Putamen (tissue), 1 donor: ENCODE data around the gene METAP2.
"Not testable (repeated sequence)": the region's sequence is repeated elsewhere in the genome, so short reads cannot be mapped to it uniquely, and the experiment has no call there.

Experiments used
- DNase-seq: peaks from one replicate; pipeline ENCODE4 v3.0.0-alpha.2; 2016; ENCODE audit warnings: low spot score

METAP2 gene

GRCh38 chr12:95462551-95462950, 11.4 kb upstream of the METAP2 start:
- no peak for DNase-seq

- DNase-seq, result no peak
These were observed 10.9 kb upstream of the METAP2 start for GRCh38 chr12:95463050-95463449.

- not testable (repeated sequence) for DNase-seq
These were observed 10.2 kb upstream of the METAP2 start for GRCh38 chr12:95463776-95464175.

DNA sequence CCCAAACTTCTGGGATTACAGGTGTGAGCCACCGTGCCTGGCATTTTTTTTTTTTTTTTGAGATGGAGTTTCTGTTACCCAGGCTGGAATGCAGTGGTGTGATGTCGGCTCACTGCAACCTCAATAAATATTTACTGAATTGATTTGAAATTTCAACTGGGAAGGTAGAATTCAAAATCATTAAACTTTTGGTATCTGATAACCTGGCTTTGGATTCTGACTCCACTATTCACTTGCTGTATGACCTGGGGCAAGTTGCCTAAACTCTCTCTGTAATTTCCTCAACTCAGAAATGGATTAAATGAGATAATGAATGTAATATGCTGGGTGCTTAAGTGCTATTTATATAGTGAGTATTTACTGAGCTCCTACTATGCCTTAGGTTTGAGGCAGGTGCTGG, 8.7 kb upstream of the METAP2 start:
- DNase-seq, result no peak

- DNase-seq, result no peak
These were observed 3.7 kb upstream of the METAP2 start for GRCh38 chr12:95470300-95470699.

- DNase-seq, result peak; percentile 57
These were observed 595 bp upstream of the METAP2 start for GRCh38 chr12:95473231-95473883.

DNA sequence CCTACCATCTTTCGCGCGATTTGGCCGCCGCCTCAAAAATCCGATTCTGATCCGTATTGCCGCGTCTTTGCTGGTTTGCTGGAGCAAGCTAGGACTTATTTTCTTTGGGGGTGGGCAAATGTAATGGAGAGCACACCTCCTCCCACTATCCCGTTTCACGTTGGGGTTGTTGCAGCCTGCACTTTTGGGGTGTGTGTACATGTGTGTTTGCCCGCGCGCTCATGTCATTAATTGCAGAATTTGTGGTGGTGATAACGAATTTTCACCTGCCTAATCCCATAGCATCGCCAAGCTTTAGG, 657 bp downstream of the METAP2 start:
- DNase-seq, result no peak

DNA sequence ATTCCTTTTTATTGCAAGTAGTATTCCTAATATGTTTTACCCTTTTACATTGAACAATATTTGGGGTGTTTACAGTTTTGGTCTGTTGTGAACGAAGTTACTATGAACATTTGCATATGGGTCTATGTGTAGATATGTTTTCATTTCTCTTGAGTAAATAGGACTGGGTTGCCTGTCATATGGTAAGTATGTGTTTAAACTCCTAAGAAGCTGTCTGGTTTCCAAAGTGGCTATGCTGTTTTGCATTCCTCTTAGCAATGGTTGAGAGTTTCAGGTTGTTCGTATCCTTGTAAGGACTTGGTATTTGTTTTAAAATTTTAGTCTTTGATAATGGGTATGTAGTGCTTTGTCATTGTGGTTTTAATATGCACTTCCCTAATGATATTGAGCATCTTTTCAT, 6.3 kb downstream of the METAP2 start:
- no peak for DNase-seq

DNA sequence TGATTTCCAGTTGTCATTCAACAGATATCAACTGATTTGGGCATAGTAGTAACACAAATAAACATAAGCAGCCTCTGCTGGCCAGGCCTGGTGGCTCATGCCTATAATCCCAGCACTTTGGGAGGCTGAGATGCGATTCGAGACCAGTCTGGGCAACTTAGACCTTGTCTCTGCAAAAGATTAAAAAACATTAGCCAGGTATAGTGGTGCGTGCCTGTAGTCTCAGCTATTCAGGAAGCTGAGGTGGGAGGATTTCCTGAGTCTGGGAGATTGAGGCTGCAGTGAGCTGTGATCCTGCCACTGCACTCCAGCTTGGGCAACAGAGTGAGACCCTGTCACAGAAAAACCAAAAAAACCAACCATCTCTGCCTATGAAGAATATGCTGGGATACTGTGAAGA, 7.1 kb downstream of the METAP2 start:
- no peak for DNase-seq

- DNase-seq, result no peak
These were observed 7.9 kb downstream of the METAP2 start for GRCh38 chr12:95481888-95482287.

GRCh38 chr12:95482564-95482963, 8.6 kb downstream of the METAP2 start:
- not testable (repeated sequence) for DNase-seq

DNA sequence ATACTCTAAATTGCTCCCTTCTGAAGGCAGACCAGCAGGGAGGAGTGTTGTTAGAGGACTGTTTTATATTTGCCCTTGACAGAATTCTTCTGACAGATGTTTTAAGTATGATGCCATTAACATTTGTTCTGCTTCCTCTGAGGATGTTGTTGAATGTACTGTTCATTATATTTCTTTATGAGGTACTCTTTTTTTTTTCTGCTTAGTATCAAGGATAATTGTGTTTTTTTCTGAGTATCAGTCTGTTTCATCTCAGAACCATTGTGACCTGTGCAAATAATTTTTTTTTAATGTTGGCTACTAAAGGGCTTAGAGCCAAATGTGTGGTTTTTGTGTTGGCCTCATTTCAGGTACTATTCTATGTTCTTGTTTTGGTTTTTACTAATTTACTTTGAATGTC, 10.6 kb downstream of the METAP2 start:
- DNase-seq, result no peak

- DNase-seq, result no peak
These were observed 13.1 kb downstream of the METAP2 start for GRCh38 chr12:95487024-95487423.

GRCh38 chr12:95492462-95492861, 18.5 kb downstream of the METAP2 start:
- DNase-seq, result no peak

DNA sequence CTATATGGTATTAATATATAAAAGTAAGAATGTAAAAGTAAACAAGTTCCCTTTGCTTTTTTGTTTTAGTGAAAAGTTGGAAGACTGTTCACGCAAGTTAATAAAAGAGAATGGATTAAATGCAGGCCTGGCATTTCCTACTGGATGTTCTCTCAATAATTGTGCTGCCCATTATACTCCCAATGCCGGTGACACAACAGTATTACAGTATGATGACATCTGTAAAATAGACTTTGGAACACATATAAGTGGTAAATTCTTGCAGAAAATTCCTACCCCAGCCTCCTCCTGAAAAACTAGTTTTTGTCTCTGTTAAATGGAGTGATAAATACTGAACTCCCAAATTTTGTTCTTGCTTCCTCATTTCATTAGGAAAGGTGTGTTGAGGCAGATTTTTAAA, 20.9 kb downstream of the METAP2 start:
- no peak for DNase-seq

- no peak for DNase-seq
These were observed 21.5 kb downstream of the METAP2 start for GRCh38 chr12:95495433-95495832.

GRCh38 chr12:95497031-95497430, 23.1 kb downstream of the METAP2 start:
- no peak for DNase-seq

DNA sequence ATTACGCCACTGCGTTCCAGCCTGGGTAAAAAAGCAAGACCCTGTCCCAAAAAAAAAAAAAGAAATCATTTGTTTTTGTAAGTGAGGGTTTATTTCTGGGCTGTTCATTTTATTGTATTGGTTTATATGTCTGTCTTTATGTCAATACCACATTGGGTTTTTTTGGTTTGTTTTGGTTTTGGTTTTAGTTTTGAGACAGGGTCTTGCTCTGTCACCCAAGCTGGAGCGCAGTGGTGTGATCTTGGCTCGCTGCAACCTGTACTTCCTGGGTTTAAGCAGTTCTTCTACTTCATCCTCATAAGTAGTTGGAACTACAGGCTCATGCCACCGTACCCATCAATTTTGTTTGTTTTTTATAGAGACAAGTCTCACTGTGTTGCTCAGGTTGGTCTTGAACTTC, 25.0 kb downstream of the METAP2 start:
- DNase-seq, result no peak

GRCh38 chr12:95499772-95500171, 25.8 kb downstream of the METAP2 start:
- no peak for DNase-seq

- DNase-seq, result no peak
These were observed 30.2 kb downstream of the METAP2 start for GRCh38 chr12:95504140-95504539.

DNA sequence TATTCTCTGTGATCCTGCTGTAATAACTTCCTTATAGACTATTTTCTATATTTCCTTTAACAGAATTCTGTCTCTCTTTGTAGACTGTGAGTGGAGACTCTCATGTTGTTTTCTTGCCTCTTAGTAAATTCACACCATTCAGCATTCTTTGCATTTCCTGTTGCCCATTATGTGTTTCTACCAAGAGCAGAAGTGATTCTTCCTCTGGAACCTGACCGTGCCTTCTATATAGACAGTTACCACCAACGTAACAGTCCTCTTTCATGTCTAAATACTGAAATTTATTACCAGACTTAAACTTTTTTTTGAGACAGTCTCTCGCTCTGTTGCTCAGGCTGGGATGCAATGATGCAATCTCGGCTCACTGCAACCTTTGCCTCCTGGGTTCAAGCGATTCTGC, 31.1 kb downstream of the METAP2 start:
- no peak for DNase-seq

- DNase-seq, result no peak
These were observed 33.0 kb downstream of the METAP2 start for GRCh38 chr12:95506707-95507523.

GRCh38 chr12:95509300-95509699, 35.3 kb downstream of the METAP2 start:
- DNase-seq, result no peak

DNA sequence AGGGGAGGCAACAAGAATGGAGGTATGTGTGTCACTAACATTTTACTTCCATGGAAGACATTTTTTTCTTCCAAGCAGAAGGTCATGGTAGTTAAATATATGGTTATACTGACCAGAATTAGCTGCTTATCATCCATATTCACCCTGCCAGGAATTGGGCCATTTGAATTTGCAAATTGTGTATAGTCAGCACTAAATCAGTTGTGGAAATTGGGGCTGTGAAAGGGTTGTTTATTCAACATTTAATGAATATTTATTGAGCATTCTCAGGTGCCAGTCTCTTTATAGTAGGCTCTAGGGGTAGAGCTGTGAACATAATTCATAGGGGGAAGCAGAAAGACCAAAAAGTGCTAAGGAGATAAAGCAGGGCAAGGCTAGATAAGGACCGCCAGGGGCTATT, 38.0 kb downstream of the METAP2 start:
- DNase-seq, result no peak
